Measurements from ENCODE around the gene CAND2.
"Not testable (repeated sequence)": the region's sequence is repeated elsewhere in the genome, so short reads cannot be mapped to it uniquely, and the experiment has no call there.

The CAND2 gene

DNA sequence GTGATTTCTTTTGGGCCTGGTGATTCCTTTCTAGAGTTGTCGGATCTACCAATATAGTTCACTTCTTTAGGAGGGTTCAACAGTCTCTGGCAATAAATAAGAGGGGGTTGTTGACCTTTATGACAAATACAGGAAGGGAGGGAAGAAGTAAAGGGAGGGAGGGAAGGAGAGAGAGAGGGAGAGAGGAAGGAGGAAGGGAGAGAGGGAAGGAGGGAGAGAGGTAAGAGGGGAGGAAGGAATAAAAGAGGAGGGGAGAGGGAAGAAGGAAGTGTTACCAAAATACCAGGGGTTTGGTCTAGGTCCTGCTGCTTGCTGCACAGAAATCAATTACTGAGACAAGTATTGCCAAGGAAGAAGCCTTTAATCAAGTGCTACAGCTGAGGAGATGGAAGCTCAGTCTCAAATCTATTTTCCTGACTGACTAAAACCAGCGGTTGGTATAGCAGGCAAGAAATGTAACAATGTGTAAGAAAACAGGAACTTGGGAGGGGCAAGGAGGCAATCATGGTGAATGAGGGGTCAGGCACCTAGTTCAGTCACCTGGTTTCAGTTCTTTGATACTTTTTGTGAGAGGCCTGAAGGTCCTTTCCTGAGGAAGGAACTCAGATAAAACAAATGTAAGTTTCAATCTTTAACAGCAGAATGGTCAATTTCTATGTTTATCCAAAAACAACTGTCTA, 23.3 kb upstream of the CAND2 start:
- Histone ChIP-seq H3K27me3 (ENCODE audit: control insufficient read depth, insufficient read depth, low read length) (no peaks in the 10 kb centered on the region), H3K36me3 (ENCODE audit: control insufficient read depth, insufficient read depth, low read length) (no peaks in the 10 kb centered on the region), H3K9me3 (ENCODE audit: control insufficient read depth, insufficient read depth, low read length) (no peaks in the 10 kb centered on the region), H3K4me1 (ENCODE audit: control insufficient read depth, insufficient read depth, low read length) (no peaks in the 10 kb centered on the region), H3K4me3 (ENCODE audit: low read depth, low read length) (no peak overlapping the region), H3K9ac (ENCODE audit: low read depth, low read length) (no peak overlapping the region)

DNA sequence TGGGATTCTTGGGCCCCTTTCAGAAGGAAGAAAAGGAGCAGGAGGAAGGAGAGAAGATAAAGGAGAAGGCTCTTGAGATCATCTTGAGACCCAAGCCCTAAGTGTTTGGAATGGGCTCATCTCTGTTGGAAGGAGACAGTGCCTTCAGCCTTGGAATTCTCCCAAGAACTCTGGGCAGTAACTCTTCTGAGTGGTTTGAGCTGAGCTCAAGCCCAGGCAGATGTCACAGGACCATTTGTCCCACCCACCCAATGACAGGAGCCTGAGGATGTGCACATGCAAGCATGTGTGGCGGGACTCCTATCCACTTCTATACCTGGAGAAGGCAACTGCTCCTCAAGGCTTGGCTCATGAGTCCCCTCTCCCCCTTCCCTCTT, 22.8 kb upstream of the CAND2 start:
- Histone ChIP-seq H3K27me3 (ENCODE audit: control insufficient read depth, insufficient read depth, low read length) (no peaks in the 10 kb centered on the region), H3K4me3 (ENCODE audit: low read depth, low read length) (no peak overlapping the region), H3K9ac (ENCODE audit: low read depth, low read length) (no peak overlapping the region), H3K9me3 (ENCODE audit: control insufficient read depth, insufficient read depth, low read length) (no peaks in the 10 kb centered on the region), H3K4me1 (ENCODE audit: control insufficient read depth, insufficient read depth, low read length) (no peaks in the 10 kb centered on the region), H3K36me3 (ENCODE audit: control insufficient read depth, insufficient read depth, low read length) (no peaks in the 10 kb centered on the region)

DNA sequence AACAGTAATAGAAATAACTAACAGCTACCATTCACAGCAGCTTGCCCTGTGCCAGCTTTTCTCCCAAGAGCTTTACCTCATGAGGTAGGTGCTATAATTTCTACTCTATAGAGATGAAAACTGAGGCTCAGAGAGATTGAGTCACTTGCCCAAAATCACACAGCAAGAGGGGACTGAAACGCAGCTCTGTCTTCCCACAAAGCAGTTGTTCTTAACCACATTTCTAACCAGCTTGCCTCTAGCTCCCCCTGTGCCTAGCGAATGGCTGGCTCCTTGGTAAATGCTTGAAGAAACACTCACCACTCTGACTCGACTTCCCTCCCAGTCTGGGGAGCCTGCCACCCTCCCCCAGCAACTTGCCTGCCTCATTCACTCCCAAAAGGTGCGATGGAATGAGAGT, 21.9 kb upstream of the CAND2 start:
- Histone ChIP-seq H3K4me1 (ENCODE audit: control insufficient read depth, insufficient read depth, low read length) (no peaks in the 10 kb centered on the region), H3K9ac (ENCODE audit: low read depth, low read length) (no peak overlapping the region), H3K9me3 (ENCODE audit: control insufficient read depth, insufficient read depth, low read length) (no peaks in the 10 kb centered on the region), H3K36me3 (ENCODE audit: control insufficient read depth, insufficient read depth, low read length) (no peaks in the 10 kb centered on the region), H3K27me3 (ENCODE audit: control insufficient read depth, insufficient read depth, low read length) (no peaks in the 10 kb centered on the region), H3K4me3 (ENCODE audit: low read depth, low read length) (no peak overlapping the region)

DNA sequence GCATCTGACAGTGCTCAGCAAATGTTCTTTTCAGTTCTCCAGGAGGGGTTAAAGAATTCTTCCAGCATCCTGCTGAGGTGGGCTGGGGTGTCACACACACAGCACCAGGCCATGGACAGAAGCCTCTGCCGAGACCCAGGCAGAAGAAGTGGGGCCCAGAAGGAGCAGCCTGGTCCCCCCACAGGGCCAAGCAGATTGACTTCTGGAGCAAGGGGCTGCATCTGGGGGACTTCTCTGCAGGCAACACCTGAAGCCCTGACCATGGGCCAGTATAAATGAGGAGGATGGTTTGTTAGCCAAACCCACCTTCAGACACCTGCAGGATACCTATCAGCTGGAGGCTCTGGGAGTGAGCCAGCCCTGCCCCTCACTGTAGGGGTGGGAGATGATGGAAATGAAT, 21.3 kb upstream of the CAND2 start:
- Histone ChIP-seq H3K9ac (ENCODE audit: low read depth, low read length) (no peak overlapping the region), H3K27me3 (ENCODE audit: control insufficient read depth, insufficient read depth, low read length) (no peaks in the 10 kb centered on the region), H3K4me3 (ENCODE audit: low read depth, low read length) (no peak overlapping the region), H3K36me3 (ENCODE audit: control insufficient read depth, insufficient read depth, low read length) (no peaks in the 10 kb centered on the region), H3K9me3 (ENCODE audit: control insufficient read depth, insufficient read depth, low read length) (no peaks in the 10 kb centered on the region), H3K4me1 (ENCODE audit: control insufficient read depth, insufficient read depth, low read length) (no peaks in the 10 kb centered on the region)

DNA sequence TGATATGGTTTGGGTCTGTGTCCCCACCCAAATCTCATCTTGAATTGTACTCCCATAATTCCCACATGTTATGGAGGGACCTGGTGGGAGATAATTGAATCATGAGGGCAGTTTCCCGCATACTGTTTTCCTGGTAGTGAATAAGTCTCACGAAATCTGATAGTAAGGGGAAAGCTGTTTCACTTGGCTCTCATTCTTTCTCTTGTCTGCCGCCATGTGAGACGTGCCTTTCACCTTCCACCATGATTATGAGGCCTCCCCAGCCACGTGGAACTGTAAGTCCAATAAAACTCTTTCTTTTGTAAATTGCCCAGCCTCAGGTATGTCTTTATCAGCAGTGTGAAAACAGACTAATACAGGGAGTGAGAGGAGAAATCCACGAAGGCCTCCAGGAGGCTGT, 20.5 kb upstream of the CAND2 start:
- not testable (repeated sequence) for H3K36me3 ChIP-seq (ENCODE audit: control insufficient read depth, insufficient read depth, low read length); H3K4me3 ChIP-seq (ENCODE audit: low read depth, low read length); H3K9ac ChIP-seq (ENCODE audit: low read depth, low read length); H3K27me3 ChIP-seq (ENCODE audit: control insufficient read depth, insufficient read depth, low read length); H3K9me3 ChIP-seq (ENCODE audit: control insufficient read depth, insufficient read depth, low read length); H3K4me1 ChIP-seq (ENCODE audit: control insufficient read depth, insufficient read depth, low read length)

DNA sequence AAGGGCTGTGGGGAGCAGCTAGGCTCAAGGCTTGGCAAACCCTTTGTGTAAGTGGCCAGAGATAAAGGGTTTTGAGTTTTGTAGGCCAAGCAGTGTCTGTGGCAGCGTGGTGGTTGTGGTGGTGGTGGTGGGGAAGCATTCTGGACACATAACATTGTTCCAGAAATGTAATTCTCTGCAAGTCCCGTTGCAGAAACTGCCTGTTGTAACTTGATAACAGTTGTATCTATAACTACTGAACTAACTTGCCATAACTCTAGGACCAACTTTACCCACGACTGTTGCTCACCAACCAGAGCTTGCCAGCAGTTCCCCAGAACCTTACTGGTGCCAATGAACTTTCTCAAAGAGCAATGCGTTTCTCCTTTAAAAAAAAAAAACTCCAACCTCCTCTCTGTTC, 19.3 kb upstream of the CAND2 start:
- no peaks in the 10 kb centered on the region for H3K9me3 ChIP-seq (ENCODE audit: control insufficient read depth, insufficient read depth, low read length)
- H3K9ac ChIP-seq (ENCODE audit: low read depth, low read length), result no peak overlapping the region
- no peaks in the 10 kb centered on the region for H3K36me3 ChIP-seq (ENCODE audit: control insufficient read depth, insufficient read depth, low read length)
- H3K4me3 ChIP-seq (ENCODE audit: low read depth, low read length), result no peak overlapping the region
- no peaks in the 10 kb centered on the region for H3K27me3 ChIP-seq (ENCODE audit: control insufficient read depth, insufficient read depth, low read length)
- H3K4me1 ChIP-seq (ENCODE audit: control insufficient read depth, insufficient read depth, low read length), result no peaks in the 10 kb centered on the region

DNA sequence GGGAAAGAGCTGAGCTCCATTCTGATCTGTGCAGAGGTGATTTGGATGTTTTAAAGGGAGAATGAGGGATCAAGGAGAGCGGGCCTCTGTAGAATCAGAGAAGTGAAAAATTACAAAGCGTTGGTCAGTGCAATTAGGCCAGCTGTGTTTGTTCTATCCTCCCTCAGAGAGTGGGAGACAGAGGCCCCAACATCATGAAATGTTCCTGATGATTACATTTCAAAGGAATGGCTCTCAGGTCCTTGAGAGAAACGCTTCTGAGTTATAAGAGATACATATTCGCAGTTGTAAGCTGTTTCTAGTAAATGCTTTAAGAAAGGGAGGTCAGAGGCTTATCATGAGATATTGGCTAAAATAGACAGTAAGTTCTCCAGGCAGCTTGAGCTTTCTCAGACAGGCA, 15.7 kb upstream of the CAND2 start:
- H3K9me3 ChIP-seq (ENCODE audit: control insufficient read depth, insufficient read depth, low read length), result no peaks in the 10 kb centered on the region
- H3K27me3 ChIP-seq (ENCODE audit: control insufficient read depth, insufficient read depth, low read length), result no peaks in the 10 kb centered on the region
- H3K36me3 ChIP-seq (ENCODE audit: control insufficient read depth, insufficient read depth, low read length), result no peaks in the 10 kb centered on the region
- H3K4me1 ChIP-seq (ENCODE audit: control insufficient read depth, insufficient read depth, low read length), result no peaks in the 10 kb centered on the region
- no peak overlapping the region for H3K9ac ChIP-seq (ENCODE audit: low read depth, low read length)
- no peak overlapping the region for H3K4me3 ChIP-seq (ENCODE audit: low read depth, low read length)

DNA sequence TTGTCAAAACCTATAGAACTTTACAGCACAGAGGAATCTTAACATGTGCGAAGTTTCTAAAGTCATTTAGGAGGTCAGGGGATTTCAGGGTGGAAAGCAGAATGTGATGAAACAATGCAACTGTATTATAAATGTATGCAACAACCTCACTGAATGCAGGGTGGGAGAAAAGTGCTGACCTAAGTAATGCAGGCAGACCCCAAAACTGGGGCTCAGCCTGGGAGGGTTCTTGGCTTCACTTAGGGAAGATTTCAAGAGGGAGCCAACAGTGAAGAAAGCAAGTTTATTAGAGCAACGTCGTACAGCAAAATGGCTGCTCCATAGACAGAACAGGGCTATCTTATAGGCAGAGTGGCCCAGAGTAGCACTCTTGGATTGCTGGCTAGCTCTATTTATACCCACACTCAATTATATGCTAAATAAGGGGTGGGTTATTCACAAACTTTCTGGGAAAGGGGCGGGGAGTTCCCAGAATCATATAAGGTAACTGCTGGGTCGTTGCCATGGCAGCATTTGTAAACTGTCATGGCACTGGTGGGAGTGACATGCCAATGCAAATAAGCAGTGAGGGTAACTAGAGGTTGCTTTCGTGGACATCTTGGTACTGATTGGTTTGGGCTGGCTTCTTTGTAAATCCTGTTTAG, 14.2 kb upstream of the CAND2 start:
- Histone ChIP-seq H3K9me3 (ENCODE audit: control insufficient read depth, insufficient read depth, low read length) (no peaks in the 10 kb centered on the region), H3K4me1 (ENCODE audit: control insufficient read depth, insufficient read depth, low read length) (no peaks in the 10 kb centered on the region), H3K4me3 (ENCODE audit: low read depth, low read length) (no peak overlapping the region), H3K36me3 (ENCODE audit: control insufficient read depth, insufficient read depth, low read length) (no peaks in the 10 kb centered on the region), H3K27me3 (ENCODE audit: control insufficient read depth, insufficient read depth, low read length) (no peaks in the 10 kb centered on the region), H3K9ac (ENCODE audit: low read depth, low read length) (no peak overlapping the region)

DNA sequence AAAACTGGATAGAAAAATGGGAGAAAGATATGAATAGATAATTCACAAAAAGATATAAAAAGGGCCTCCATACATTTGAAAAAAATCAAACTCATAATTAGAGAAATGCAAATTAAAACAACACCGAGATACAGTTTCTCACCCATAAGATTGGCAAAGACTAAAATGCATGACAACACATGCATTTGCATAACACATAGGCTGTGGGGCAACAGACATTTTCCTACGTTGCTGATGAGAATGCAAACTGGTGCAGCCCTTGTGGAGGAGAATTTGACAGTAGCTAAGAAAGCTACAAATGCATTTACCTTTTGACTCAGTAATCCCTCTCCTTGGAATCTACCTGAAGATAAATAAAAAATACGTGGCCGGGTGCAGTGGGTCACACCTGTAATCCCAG, 11.4 kb upstream of the CAND2 start:
- Histone ChIP-seq H3K4me1 (ENCODE audit: control insufficient read depth, insufficient read depth, low read length) (no peaks in the 10 kb centered on the region), H3K27me3 (ENCODE audit: control insufficient read depth, insufficient read depth, low read length) (no peaks in the 10 kb centered on the region), H3K4me3 (ENCODE audit: low read depth, low read length) (no peak overlapping the region), H3K9me3 (ENCODE audit: control insufficient read depth, insufficient read depth, low read length) (no peaks in the 10 kb centered on the region), H3K9ac (ENCODE audit: low read depth, low read length) (no peak overlapping the region), H3K36me3 (ENCODE audit: control insufficient read depth, insufficient read depth, low read length) (no peaks in the 10 kb centered on the region)

DNA sequence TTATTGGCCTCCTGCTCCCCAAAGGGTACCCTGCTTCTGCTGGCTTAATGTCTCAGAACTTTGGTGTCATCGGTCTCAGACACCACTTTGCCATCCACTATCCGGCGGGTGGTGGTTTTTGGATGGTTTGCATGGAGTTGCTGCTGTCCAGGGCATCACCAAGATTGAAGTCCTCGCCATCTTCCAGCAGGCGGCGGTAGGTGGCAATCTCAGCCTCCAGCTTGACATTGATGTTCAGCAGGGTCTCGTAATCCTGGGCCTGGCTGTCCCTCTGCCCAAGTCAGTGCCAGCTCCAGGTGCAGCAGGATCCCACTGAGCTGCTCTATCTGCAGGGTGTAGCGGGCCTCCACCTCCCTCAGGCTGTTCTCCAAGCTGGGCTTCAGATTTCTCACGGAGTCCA, 9.1 kb upstream of the CAND2 start:
- H3K9me3 ChIP-seq (ENCODE audit: control insufficient read depth, insufficient read depth, low read length); H3K9ac ChIP-seq (ENCODE audit: low read depth, low read length); H3K27me3 ChIP-seq (ENCODE audit: control insufficient read depth, insufficient read depth, low read length); H3K4me1 ChIP-seq (ENCODE audit: control insufficient read depth, insufficient read depth, low read length); H3K36me3 ChIP-seq (ENCODE audit: control insufficient read depth, insufficient read depth, low read length); H3K4me3 ChIP-seq (ENCODE audit: low read depth, low read length): not testable (repeated sequence)

DNA sequence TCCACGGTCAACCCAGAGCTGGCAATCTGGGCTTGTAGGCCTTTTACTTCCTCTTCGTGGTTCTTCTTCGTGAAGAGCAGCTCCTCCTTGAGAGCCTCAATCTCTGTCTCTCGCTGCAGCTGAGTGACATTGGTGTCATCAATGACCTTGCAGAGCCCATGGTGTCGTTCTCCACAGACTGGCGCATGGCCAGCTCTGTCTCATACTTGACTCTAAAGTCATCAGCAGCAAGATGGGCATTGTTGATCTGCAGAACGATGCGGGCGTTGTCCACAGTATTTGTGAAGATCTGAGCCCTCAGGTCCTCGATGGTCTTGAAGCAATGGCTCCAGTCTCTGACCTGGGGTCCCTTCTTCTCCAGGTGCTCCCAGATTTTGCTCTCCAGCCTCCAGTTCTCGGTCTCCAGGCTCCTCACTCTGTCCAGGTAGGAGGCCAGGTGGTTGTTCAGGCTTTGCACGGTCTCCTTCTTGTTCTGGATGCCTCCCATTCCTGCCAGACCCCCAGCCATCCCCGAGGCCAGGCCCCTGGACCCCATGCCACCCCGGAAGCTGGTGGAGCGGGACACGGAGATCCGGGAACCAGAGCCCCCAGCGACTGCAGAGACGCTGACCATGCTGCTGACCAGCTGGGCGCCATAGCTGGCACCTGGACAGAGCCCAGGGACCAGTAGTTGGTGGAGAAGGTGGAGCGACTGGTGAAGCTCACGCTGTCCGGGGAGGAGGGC, 8.4 kb upstream of the CAND2 start:
- not testable (repeated sequence) for H3K27me3 ChIP-seq (ENCODE audit: control insufficient read depth, insufficient read depth, low read length); H3K4me1 ChIP-seq (ENCODE audit: control insufficient read depth, insufficient read depth, low read length); H3K9ac ChIP-seq (ENCODE audit: low read depth, low read length); H3K9me3 ChIP-seq (ENCODE audit: control insufficient read depth, insufficient read depth, low read length); H3K4me3 ChIP-seq (ENCODE audit: low read depth, low read length); H3K36me3 ChIP-seq (ENCODE audit: control insufficient read depth, insufficient read depth, low read length)

DNA sequence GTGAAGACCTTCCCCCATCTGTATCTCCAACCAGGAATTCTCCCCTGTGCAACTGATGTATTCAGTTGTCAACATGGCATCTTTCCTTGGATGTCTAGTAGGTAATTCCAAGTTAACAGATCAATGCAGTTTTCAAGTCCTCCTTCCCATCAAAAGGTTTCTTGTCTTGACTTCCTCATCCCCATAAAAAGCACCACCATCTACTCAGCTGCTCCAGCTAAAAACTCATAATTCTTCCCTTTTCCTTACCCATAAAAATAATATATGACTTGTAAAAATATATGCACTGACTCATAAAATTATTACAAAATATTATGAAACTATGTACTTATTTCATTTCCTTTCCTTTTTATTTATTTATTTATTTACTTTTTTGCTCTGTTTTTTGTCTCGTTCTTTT, 5.0 kb upstream of the CAND2 start:
- Histone ChIP-seq H3K36me3 (ENCODE audit: control insufficient read depth, insufficient read depth, low read length) (no peaks in the 10 kb centered on the region), H3K9ac (ENCODE audit: low read depth, low read length) (no peak overlapping the region), H3K4me1 (ENCODE audit: control insufficient read depth, insufficient read depth, low read length) (no peaks in the 10 kb centered on the region)

More for the DNA sequence above, 5.0 kb upstream of the CAND2 start:
- Histone ChIP-seq H3K9me3 (ENCODE audit: control insufficient read depth, insufficient read depth, low read length) (no peaks in the 10 kb centered on the region), H3K27me3 (ENCODE audit: control insufficient read depth, insufficient read depth, low read length) (peaks cover 2% of the 10 kb centered on the region), H3K4me3 (ENCODE audit: low read depth, low read length) (no peak overlapping the region)
